NCI-H2029 treated with DMSO at 0.1 percent for 48 hours (cell line): Measurements from ENCODE around the gene GFRA1.

Experiments used
- DNase-seq: peaks from one replicate; lab custom pipeline; 2025; lab: John Stamatoyannopoulos, UW

GFRA1 gene

GRCh38 chr10:116272440-116273283, at the start of gene GFRA1:
Gene GFRA1, minus strand, starts transcription at chr10:116273206. Its CDS starts 1,177 bp downstream, at chr10:116272029.
- no peak for DNase-seq

DNA sequence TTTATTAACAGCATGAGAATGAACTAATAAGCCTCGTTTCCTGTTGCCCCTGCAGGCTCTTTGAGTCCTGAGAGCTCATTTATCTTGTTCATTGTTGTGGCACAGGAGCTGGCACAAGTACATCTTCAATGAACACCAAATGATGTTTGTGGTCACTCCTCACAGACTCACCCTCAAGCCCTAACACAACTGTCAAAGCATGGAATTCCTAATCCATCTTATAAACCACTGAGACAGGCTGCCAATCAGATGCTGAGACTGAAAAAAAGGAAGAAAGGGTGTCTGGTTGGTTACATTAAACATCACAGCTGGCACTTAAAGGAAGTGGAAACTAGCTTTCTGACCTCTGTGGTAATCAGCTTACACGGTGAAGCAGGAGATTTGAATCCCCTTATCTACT, 43.5 kb upstream of the GFRA1 start:
- DNase-seq, result no peak

DNA sequence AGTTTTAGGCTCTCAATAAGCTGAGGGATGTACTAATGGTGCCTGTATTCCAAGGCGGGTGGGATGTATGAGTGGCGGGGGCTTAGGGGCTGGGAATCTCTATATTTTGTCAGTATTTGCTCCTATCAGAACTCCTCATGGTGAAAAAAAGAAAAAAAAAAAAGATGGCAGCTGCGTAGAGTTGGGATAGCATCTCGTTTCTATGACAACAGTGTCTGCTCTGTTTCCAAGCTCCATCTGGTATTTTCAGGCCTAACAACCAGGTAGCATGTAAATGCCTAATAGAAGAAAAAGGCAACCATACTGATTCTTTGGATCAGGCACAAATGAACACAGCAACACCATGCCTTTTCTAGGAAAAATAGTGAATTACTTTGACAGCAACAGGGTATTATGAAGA, 39.5 kb upstream of the GFRA1 start:
- no peak for DNase-seq

DNA sequence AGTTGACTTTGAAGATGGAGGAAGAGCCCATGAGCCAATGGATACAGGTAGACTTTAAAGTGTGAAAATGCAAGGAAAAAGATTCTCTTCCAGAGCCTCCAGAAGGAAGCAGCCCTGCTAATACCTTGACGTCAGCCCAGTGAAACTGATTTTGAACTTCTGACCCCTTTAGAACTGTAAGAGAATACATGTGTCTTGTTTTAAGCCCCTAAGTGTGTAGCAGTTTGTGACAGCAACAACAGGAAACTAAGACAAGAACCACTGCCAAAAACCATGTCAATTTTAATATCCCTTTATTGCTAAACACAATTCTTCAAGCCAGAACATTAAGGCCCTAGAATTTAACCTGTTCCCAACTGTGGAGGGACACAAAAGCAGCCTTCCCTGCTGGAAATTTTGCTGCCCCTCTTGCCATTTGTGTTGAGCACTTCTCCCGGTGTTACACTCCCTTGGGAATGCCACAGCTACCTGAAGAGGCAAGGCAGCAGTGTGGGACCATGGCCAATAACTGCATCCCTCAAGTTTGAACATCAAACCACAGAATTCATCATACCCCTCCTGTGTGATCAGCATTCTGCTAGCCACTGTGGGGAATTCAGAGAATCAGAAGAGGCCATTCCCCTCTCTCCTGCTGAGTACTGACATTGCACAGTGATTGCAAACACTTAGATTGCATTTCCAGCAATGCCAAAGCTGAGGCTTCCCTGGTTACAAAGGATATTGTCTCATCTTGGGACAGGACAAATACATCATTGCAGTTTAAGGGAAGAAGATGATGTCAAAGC, 38.9 kb upstream of the GFRA1 start:
- DNase-seq, result no peak

DNA sequence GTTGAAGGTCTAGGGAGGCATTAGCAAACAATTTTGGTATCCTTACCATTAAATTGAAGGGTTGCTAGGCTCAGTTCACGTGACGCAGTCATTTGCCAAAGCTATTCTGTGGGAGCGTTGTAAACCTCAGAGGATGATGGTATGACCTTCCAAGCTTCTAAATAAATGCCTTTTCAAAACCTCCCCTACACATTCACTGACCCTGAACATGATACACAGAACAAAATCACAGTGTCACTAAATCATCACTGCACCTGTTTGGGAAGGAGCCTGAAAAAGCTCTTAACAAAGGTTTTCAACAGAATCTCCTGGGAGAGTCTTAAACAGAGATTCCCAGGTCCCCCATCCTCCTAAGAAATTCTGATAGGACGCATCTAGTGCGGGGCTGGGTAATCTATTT, 38.0 kb upstream of the GFRA1 start:
- DNase-seq, result no peak

DNA sequence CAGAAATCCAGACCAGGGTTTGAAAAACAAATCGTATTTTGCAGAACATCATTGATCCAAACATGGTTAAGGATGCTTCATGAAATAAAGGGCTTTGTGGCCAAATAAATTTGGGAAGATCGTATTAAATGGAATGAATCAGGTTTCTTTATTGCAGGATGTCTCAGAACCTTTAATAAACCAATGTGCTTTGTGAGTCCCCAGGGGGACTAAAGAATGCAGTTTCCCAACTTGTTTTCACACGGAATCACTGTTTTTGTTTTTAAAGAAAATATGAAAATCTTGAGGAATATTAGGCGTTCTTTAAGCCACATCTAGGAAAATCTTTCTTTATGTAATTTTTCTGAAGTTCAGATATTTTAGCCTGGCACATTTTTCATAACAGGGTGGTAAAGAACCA, 34.4 kb upstream of the GFRA1 start:
- DNase-seq, result no peak

DNA sequence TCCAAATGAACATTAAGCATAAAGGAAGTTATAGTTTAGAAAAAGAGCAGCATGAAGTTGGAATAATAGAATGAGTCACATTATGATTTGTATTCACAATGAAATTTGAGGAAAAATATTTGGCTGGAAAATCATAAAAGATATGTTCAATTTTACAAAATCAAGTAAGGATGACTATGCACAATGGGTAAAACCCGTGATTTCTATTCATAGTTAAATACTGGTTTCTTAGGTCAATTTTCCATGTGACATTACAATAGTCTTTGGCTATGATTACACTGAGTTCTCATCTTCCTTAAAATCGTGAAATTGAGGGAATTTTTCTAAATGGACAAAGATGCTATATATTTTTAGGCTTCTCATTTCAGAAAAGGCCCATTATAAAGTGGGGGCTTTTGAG, 33.8 kb upstream of the GFRA1 start:
- no peak for DNase-seq

GRCh38 chr10:116304923-116305322, 31.9 kb upstream of the GFRA1 start:
- no peak for DNase-seq

- no peak for DNase-seq
Observed at GRCh38 chr10:116300542-116300941, 27.5 kb upstream of the GFRA1 start.

DNA sequence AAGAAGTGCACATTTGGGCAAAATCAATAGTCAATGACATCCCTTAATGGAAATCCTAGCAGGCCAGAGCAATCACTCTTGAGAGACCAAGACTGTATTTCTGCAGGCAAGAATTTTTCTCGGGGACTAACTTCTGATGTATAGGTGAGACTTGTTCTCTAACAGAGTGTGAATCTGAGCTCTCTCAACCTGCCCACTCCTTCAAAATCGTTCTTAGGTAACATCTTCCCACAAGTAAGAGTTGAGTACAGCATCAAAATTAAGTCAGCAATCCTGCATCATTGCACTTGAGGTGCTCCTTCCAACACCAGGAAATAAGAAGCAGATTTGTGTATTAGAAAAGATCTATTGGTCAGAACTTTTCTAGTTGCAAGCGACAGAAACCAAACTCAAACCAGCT, 25.6 kb upstream of the GFRA1 start:
- no peak for DNase-seq

DNA sequence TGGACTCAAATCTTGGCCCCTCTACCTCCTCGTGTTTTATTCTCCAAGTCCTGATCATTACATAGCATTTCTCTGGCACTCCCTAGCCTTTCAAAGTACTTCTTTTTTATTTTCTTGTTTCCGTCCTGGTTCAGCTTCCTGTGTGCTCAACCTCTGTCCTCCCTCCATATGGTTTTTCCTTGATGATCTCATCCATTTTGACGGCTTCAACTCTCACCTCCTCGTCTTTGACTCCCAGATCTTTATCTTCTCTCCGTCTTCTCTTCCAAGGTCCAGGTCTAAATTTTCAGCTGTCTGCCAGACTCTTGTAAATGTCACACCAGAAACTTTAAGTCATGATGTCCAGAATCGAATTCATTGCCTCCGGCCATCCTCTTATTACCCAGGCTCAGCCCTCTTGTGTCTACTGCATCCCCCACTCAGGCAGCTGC, 23.3 kb upstream of the GFRA1 start:
- no peak for DNase-seq

GRCh38 chr10:116292493-116292892, 19.5 kb upstream of the GFRA1 start:
- DNase-seq, result no peak

DNA sequence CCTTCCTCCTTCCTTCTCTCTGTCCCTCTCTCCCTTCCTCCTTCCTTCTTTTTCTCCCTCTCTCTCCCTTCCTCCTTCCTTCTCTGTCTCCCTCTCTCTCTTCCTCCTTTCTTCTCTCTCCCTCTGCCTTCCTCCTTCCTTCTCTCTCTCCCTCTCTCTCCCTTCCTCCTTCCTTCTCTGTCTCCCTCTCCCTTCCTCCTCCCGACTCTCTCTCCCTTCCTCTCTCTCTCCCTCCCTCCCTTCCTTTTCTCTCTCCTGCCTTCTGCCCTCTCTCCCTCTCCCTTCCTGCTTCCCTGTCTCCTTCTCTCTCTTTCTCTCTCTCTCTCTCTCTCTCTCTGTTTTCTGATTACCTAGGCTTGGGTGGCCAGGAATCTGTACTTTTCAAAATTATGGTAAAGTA, 16.6 kb upstream of the GFRA1 start:
- DNase-seq, result no peak

DNA sequence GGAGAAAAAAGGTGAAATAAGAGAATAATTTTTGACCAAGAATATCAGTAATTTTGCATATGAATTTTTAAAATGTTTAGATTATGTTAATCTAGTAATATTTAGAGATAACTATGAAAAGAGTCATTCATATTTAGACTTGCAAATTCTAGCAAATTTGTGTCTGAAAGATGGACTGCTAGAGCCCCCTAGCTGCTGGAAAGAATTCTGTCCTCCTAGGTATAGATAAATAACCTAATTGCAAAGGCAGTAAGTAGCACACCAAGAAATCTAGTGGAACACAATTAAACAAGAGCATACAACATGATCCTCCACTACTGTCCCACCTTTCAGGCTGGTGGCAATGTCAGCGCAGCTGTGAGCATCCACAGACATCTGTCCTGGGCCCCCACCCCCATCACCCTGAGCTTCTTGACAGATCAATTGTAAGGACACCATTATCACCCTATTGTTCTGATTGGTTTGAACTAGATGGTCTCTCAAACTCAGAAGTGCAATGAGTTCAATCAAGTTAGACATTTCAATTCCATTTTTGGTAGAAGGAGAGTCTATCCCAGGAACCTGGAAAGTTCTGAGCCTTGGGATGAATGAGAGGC, 15.0 kb upstream of the GFRA1 start:
- DNase-seq, result no peak

GRCh38 chr10:116286626-116287200, 13.7 kb upstream of the GFRA1 start:
- DNase-seq, result no peak

- no peak for DNase-seq
Observed at GRCh38 chr10:116281775-116282174, 8.8 kb upstream of the GFRA1 start.

GRCh38 chr10:116278846-116279245, 5.8 kb upstream of the GFRA1 start:
- no peak for DNase-seq

GRCh38 chr10:116276981-116277380, 4.0 kb upstream of the GFRA1 start:
- DNase-seq, result no peak

GRCh38 chr10:116274064-116274904, 1.3 kb upstream of the GFRA1 start:
- no peak for DNase-seq

DNA sequence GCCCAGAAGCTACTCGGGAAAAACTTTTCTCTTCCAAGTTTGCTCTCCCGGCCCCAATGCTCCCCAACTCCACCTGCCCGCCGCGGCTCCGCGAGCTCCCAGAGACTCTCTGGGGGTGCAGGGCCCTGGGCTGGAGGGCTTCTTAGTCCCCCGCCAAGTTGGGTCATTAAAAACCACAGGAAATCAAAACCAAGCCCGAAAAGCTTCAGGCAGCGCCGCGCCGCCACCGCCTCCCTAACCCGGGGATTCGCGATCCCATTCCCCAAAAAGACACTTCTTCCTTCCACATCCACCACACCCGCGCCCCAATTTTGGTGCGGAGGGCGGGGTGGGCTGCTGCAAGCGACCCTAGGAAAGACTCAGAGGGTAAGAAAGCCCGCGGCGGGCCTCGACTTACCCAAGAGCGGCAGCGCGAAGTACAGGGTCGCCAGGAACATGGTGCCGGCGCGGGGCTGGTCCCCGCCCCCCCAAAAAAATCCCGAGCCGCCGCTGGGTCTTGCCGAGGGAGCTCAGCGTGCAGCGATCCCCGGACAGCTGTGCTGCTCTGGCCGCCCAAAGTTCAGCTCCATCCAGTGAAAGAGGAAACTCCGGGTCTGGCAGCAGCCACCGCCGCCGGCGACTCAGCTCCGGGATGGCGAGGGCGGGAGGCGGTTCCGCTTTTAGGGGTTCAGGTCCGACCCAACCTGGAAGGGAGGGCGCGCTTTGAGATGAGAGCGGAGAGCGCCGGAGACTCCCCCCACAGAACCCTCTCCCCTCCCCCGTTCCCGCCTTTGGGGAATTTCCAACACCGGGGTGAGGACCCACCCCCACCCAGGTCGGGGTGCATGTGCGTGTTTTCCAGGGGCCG, 1.2 kb downstream of the GFRA1 start:
- DNase-seq, result no peak
